HG03039 (cell line): Measurements from ENCODE around the gene CBLN2.
A peak's percentile ranks its signal among the peaks of the same experiment; 100 is the strongest.

Experiments used
- ATAC-seq: cut with Tn5 transposase; IDR thresholded peaks from one replicate; pipeline ENCODE4 v1.9.1; 2021; ENCODE audit warnings: mild to moderate bottlenecking, moderate library complexity; ENCODE audit not compliant: unreplicated experiment

The CBLN2 gene

DNA sequence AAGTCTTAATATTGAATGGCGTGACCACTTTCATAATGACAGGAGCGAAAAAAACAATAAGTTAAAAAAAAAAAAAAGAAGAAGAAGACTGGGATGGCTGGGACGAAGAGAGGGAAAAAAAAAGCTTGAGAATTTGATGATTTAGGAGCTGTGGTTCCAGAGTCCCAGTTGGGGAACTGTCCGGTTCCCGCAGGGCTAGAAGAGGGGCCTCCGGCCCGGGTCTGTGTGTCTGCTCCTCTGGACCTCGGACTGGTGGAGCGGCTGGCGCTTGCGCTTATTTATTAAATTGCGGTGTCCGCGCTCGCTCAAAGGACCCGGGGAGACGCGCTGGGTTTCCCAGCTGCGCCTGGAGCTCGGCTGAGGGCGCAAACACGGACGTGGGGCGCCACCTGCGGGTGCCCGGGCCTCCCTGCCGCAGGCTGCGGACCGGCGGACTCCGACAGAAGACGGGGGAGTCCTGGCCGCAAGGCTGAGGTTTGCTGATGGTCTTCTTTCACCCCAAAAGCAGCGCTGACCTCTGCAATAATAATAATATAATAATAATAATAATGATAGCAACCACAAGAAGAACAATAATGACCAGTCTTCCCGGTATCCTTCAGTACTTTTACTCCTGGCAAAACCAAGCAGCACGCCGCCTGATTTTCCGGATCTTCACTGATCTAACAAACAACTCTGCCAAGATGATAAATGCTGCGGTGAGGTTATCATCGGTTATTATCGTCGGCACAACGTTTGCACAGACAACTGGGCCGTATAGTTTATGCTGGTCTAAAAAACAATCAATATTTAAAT is at the start of gene CBLN2:
Gene CBLN2 (minus strand): TSS at position 251 of the 795 bp plus-strand sequence. CDS start 2,182 bp downstream, outside the sequence.
- peak; percentile 90 for ATAC-seq

DNA sequence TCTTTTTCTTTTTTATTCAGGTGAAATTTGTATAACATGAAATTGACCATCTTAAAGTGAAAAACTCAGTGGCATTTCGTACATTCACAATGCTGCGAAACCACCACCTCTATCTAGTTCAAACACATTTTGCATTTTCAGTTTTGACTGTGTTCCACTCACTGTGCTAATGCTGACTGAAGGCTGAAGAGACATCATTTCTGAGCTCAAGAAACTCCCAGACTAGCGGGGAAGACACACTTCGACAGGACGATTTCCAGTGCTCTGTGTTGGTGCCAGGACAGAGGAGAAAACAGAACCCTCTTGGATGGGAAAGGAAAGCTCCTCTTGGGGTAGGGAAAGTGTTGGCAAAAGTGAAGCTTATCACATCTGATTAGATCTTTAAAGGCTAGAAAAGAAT is 44.2 kb upstream of the CBLN2 start:
- ATAC-seq, result no peak

DNA sequence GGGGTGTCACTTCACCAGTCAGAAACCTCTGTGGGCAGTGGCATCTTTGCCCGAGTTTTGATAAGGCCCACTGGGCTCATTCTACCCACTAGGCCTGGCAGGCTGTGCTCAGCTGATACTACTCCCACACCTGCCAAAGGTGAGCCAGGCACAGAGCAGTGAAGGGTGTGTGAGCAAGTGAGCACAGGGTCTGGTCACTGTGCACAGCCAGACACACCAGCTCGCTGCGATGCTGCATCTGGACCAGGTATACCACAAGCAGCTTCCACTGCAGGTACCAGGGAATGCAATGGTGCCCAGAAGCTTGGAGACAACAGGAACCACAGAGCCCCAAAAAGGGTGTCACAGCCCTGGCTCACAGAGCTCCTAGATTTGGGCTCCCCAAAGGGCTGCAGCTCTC is 40.6 kb upstream of the CBLN2 start:
- no peak for ATAC-seq

DNA sequence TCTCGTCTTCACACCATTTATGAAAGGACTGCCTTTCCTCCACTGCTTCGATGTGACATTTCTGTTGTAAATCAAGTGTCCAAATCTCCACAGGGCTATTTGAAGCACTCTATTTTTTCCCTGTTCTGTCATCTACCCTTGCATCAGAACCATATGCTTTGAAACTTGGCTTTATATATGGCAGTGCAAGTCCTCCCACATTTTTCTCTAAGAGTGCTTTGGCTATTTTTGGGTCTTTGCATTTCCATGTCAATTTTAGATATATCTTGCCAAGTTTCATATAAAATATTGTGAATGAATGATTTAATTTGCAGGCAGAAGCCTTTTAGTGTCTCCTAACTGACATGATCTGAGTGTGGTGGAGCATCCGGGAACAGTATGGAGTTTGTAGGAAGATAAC is 37.8 kb upstream of the CBLN2 start:
- no peak for ATAC-seq

DNA sequence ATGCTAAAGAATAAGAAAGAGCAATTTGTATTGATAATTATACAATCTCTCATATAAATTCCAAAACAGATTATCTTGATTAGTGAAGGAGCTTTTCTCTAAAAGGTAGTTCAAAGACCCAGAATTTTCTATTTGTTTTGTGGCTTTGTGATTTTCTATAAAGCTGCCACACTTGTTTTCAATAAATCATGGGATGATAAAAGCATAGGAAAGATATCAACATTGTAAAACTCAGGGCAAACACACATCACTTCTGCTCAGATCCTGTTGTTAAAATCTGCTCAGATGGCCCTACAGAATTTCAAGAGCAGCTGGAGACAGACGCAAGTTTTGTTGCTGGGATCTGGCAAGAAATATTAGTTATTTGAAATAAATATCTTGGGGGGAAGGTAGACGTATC is 28.8 kb upstream of the CBLN2 start:
- ATAC-seq, result no peak

DNA sequence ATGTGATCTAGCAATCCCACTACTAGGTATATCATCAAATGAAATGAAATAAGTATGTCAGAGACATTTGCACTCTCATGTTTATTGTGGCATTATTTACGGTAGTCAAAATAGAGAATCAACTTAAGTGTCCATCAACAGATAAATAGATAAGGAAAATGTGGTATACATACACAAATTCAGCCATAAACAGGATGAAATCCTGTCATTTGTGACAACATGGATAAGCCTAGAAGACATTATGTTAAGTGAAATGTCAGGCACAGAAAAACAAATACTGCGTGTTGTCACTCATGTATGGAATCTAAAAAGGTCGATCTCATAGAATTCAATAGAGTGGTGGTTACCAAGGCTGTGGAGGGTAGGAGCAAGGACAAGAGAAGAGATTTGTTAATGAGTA is 22.1 kb upstream of the CBLN2 start:
- ATAC-seq, result no peak

DNA sequence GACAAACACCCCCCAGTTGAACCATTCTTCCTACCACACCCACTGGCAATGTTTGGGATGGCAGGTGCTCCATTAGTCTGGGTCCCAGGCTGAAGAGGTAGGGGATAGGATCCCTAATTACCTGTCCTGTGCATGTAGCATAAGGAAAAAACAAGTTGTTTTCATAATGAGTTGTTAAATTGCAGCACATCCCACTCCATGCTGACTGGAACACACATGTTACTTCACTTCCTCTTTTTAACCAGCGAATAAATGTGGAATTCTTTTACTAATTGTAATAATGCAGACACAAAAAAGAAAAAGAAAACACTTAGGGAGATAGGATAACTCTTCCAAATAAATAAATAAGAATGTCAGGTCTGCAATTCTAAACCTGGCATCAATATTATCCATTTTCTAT is 11.8 kb upstream of the CBLN2 start:
- ATAC-seq, result no peak

DNA sequence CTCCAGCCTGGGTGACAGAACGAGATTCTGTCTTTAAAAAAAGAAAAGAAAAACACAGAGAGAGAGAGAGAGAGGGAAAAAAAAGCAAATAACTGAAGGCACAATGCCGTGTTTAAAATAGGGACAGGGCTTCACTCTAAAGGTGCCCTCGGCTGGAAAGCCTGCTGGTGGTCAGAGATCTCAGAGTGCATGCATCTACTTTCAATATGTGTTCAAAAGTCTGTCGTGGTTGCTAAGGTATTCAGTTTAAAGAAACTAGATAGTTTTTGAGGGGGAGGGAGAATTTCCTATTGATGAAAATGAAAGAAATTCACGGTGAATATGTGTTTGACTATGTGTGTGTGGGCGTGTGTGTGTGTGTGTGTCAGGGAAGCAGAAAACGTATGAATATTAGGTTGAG is 11.0 kb upstream of the CBLN2 start:
- ATAC-seq, result no peak

DNA sequence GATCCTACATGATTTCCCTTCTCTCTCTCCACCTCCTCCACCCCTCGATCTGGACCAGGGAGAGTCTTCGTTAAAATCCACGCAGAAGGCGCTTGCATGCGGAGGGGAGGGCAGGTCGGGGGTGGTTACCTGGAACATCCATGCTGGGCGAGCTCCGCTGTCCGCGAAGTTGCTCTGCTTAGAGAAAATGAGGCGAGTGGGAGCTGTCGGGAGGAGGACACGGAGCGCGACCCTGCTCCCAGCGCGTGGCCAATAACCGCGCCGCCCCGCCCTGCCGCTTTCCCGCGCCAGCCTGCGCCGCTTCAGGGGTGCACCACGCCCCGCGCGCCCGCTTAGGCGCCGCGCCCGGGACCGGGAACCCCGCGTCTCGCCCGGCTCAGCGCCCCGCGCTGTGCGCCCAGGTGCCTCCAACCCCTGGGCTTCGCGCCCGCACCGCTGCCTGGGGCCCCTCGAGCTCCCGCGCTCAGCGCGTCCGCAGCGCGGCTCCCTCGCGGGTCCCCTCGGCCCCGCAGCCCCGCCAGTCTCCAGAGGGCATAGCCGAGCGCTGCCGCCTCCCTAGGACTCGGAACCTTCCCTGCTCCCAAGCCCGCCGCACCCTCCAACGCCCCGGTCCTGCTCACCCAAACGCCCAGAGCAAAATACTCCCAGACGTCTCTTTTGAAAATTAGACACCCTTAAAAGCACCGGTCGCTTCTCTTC is 636 bp downstream of the CBLN2 start:
- ATAC-seq, result no peak

DNA sequence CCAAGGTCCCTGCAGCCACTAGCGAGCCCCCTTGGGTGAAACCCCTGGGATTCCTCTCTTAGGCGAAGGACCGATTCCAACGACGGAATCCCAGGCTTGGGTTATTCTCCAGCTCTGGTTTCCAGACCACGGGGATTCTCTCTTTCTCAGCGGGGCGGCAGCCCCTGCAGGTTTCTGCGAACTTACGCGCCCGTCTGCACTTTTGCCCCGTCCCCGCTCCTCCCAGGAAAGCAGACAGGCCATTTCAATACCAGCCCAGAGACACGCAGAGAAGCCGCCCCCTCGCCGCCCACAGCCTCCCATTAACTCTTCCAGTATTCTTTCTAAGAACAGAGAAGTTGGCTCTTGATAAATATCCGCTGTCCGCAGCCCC is 1.2 kb downstream of the CBLN2 start:
- ATAC-seq, result no peak

DNA sequence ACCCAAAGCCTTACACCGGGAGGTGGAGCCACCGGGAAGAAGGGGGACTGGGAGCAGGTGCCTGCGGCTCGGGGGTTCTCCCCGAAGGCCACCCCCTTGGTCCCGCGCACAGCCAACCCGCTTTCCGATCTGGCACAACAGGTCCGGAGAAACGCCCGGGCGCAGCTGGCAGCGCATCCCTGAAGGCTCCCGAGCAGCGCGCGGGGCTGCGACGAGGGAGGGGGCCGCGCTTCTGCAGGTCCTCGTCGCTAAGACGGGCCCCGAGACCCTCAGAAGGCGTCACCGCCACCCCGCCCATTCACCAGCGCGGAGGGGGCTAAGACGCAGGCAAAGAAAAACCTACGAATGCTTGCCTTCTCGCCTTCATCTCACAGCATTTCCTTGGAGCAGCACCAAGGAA is 1.8 kb downstream of the CBLN2 start:
- ATAC-seq, result no peak

DNA sequence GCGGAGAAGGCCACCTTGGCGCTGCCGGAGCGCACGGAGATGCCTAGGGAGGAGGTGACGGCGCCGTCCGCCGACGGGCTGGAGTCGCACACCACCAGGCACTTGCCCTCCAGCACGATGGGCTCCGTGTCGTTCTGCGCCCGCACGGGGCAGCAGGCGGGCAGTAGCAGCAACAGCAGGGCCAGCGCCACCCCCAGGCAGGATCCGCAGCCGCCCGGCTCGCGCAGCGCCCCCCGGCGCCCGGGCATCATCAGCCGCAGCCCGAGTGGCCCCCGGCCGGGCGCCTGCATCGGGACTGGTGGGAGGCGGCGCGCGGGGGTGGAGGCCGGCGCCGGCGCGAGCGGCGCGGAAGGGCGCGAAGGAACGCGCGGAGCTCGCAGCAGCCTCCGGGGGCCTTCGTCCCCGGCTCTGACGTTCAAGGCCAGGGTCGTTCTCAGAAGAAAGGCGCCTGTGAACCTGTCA is 2.2 kb downstream of the CBLN2 start:
- no peak for ATAC-seq

DNA sequence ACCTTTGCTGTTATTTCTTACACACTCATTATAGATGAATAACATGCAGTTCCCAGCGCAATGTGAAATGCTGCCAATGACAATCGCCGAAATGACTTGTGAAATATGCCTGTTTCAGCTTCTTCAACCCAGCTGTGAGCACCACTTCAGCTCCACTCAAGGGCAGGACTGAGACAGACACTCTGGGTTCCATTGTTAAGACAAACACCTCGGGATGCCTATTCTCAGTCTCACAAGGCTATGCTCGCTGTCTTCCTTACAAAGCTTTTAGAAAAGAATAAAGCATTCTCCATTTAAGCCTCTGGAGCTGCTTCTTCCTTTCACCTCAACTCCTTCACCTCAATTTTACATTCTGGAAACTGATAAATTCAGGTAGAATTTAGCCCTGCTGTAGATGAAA is 4.2 kb downstream of the CBLN2 start:
- ATAC-seq, result no peak

DNA sequence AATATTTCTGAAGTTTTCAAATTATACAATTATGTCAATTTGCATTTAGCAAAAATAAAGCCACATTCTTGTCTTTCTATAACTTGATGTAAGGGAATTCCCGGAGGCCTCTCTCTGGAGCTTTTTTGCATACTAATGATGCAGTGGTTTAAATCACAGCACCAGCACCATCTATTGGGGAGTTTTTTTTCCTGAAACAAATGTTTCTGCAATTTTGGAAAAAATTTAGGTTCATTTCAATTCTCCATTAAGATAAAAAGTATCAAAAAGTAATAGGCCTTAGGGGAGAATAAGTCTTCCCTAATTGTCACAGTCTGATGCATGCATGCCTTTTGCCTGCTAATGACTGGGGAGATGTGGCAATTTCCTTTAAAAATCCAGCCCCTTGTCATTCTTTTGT is 13.5 kb downstream of the CBLN2 start:
- no peak for ATAC-seq

DNA sequence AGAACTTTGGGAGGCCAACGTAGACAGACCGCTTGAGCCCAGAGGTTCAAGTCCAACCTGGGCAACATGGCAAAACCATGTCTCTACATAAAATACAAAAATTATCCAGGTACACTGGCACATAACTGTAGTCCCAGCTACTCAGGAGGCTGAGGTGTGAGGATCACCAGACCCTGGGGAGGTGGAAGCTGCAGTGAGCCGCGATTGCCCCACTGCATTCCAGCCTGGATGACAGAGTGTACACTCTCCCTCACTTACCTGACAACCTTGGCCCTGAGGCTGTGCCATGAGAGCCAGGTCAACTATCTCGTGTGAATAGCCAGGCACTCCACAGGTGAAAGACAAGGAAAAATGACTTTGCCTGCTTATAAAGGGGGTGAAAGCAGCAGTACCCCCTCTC is 39.3 kb downstream of the CBLN2 start:
- no peak for ATAC-seq

DNA sequence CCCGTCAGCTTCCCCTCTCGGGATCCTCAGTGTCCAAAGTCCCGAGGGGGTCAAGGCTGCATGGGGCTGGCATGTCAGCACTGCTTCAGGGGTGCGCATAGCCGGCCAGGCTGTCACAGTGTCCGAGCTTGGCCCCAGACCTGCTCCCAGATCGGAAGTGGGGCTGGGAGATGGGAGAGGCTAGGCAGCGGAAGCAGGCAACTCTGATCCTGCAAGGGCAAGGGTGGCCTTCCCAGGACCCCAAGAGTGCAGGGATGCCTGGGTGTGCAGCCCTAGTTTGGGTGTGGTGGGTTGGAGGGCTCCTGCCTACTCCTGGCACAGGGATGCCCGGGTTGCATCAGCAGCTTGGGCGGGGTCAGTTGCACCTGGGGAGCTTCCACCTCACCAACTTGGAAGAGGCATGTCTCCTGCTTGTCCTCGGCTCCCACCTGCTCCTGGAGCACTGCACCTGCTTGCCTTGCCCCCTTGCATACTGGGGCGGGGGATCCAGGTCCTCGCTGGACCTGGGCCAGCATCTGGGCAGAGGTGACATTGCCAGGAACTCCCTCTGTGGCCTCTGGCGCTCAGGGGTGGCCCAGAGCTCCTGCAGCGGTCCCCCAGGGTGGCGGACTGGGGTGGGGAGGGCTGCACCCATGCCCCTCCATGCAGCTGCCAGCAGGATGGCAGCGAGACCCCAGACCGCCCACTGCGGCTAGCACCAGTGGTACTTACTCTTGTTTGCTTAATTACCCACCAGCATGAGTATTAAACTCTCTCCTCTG is 41.3 kb downstream of the CBLN2 start:
- no peak for ATAC-seq

DNA sequence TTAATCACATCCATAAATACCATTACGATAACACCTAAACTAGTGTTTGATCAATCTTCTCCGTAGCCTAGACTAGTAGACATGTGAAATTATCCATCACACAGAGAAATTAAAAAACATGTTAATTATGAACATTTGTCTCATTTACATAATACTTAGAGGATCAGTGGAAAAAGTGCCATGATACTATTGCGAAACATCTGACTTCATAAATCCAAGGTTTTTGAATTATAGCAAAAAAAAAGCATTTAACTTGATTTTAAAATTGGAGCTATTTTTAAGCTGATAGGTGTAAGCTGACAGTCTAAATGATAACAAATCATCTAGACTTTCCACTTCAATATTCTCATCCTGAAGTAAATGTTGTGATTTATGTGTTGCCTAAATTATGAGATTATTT is 51.6 kb downstream of the CBLN2 start:
- ATAC-seq, result no peak
